HG03354 (cell line): ENCODE measurements around the gene IQCB1.
"Not testable (repeated sequence)": the region's sequence is repeated elsewhere in the genome, so short reads cannot be mapped to it uniquely, and the experiment has no call there.

Source experiments
- ATAC-seq: cut with Tn5 transposase; IDR thresholded peaks from one replicate; pipeline ENCODE4 v1.9.1; 2021; ENCODE audit warnings: mild to moderate bottlenecking; ENCODE audit not compliant: unreplicated experiment, poor library complexity, severe bottlenecking

Gene IQCB1

GRCh38 chr3:121817753-121818152 is 17.1 kb downstream of the IQCB1 start:
- ATAC-seq: no peak

- ATAC-seq: peak; percentile 99
These were observed 25.6 kb downstream of the IQCB1 start for GRCh38 chr3:121809249-121809648.

- no peak for ATAC-seq
These were observed 31.0 kb downstream of the IQCB1 start for GRCh38 chr3:121803771-121804320.

DNA sequence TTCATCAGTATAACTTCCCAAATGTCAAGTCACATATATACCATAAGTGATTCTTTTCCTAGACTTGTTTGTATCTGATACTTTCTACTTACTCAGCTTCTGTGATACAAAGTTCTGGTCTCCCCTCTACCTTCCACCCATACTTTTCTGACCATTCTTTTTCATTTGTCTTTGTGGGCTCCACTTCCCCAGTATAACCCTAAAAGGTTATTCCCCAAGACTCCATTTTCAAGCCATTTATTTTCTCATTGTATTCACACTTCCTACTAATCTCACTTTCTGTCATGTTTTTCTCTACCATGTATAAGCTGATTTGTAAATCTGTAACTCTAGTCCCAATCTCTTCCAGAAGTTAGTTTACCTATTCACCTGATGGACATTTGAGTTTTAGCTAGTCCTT is 34.0 kb downstream of the IQCB1 start:
- no peak for ATAC-seq

- no peak for ATAC-seq
These were observed 37.9 kb downstream of the IQCB1 start for GRCh38 chr3:121796970-121797369.

GRCh38 chr3:121794264-121794983 is 40.4 kb downstream of the IQCB1 start:
- peak; percentile 52 for ATAC-seq

GRCh38 chr3:121793078-121793477 is 41.8 kb downstream of the IQCB1 start:
- peak; percentile 64 for ATAC-seq

DNA sequence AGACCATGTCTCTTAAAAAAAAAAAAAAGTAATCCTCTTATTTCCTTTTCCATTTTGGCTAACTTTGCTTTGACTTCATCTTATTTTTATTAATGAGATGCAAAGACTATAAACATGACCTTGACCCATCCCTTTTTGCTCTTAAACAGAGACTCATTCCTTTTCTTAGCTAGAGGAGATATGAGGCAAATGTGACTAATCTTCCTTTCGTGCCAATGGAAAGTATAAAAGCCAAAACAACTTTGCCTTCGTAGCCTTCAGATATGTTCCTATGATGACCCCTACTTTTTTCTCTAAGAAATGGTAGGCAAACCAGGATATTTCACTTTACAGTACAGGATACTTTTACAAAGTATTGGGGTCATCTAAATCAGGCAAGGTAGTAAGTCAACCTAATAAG is 48.4 kb downstream of the IQCB1 start:
- no peak for ATAC-seq

GRCh38 chr3:121782784-121783183 is 52.1 kb downstream of the IQCB1 start:
- ATAC-seq: not testable (repeated sequence)

DNA sequence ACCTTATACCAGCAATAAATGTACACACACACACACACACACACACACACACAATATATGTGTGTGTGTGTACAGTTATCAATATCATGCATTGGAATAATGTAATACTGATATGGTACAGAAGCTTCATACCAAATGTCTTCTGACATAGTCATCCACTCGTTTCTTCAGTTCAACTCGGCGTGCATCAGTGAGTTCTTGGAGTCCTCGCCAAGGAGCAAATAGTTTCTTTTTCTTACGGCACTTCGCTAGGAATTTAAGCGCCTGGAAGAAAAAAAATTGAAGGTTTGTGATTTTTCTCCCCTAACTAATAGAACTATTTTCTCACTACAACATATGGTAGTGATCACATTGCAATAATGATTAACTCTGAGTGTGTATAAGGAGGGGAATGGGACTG is 53.2 kb downstream of the IQCB1 start:
- no peak for ATAC-seq

- ATAC-seq: not testable (repeated sequence)
These were observed 59.8 kb downstream of the IQCB1 start for GRCh38 chr3:121775095-121775494.

- ATAC-seq: no peak
These were observed 65.6 kb downstream of the IQCB1 start for GRCh38 chr3:121769246-121769645.

- ATAC-seq: no peak
These were observed 66.4 kb downstream of the IQCB1 start for GRCh38 chr3:121768452-121768851.

- no peak for ATAC-seq
These were observed 75.2 kb downstream of the IQCB1 start for GRCh38 chr3:121759541-121760202.

- ATAC-seq: no peak
These were observed 76.0 kb downstream of the IQCB1 start for GRCh38 chr3:121758727-121759450.

DNA sequence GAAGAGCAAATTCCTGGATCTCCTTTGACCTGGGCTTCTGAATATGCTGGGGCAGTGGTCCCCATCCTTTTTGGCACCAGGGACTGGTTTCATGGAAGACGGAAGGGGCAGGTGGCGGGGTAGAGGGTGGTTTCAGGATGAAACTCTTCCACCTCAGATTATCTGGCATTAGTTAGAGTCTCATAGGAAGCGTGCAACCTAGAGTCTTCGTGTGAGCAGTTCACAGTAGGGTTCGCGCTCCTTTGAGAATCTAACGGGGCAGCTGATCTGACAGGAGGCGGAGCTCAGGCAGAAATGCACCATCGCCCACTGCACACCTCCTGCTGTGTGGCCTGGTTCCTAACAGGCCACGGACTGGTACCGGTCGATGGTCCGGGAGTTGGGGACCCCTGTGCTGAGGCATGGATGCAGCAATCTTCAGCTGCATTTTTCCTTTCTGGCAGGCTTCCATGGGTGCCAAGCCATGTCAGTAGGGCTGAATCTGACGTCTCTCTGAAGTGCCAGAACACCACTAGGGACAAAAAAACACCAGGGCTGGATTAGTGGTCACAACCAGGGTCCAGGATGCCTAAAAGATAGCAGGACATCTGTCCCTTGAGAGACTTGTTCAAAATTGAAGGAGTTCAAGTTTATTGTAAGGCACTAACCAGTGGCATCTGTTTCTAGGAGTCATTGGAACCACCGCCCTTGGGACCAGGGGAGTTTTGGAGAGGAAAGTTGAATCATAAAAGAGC is 76.9 kb downstream of the IQCB1 start:
- ATAC-seq: no peak

- ATAC-seq: no peak
These were observed 77.6 kb downstream of the IQCB1 start for GRCh38 chr3:121757087-121757811.

- ATAC-seq: no peak
These were observed 82.1 kb downstream of the IQCB1 start for GRCh38 chr3:121752772-121753171.

DNA sequence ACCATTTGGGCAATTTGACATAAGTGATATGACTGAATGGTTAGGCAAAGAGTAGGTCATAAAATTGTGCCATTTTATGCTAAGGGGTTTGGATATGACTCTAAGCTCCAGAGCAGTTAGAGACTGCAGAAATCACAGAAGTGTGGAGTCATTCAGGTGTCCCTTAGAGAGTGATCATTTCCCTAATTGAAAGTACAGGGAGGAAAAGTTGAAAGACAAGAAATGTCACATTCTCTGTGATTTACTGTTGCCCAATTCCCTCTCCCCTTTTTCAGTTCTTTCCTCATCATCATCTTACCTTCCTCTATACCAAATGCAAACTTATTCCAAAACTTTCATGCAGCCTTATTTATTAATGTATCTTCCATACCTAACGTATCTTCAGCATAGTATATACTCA is 82.6 kb downstream of the IQCB1 start:
- no peak for ATAC-seq
